22Rv1 (cell line): ENCODE results near the gene CDK11B.

Experiments used
- H3K27ac ChIP-seq: fragments of 450-650 bp; 2 replicates; pipeline ENCODE4 v1.5.1; 2017
- ZFX ChIP-seq: fragments of 450-650 bp; IDR thresholded peaks from 2 replicates; pipeline ENCODE4 v1.6.1; 2017; ENCODE audit warnings: antibody characterized with exemption, borderline replicate concordance
- TF ChIP-seq, protein P1 (sequence below): fragments of 450-650 bp; IDR thresholded peaks from 2 replicates; pipeline ENCODE4 v1.5.1; 2017; ENCODE audit warnings: mild to moderate bottlenecking

Gene CDK11B

DNA sequence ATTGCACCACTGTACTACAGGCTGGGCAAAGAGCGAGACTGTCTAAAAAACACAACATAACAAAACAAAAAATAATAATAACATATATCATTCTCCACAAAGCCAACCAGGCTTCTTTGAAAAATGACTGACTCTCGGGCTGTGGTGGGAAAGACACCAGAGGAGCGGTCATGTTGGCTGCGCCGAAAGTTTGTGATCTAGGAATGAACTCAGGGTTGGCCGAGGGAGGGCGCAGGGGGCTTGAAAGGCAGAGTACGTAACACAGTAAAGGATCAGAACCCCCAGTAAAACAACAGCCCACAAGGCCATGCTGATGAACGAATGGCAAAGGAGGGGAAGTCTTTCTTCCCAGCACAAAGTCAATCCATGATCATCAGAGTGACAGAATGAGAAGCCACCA is 29.0 kb upstream of the CDK11B start:
- TF ChIP-seq ZFX, result no peak
- TF ChIP-seq, protein P1, sequence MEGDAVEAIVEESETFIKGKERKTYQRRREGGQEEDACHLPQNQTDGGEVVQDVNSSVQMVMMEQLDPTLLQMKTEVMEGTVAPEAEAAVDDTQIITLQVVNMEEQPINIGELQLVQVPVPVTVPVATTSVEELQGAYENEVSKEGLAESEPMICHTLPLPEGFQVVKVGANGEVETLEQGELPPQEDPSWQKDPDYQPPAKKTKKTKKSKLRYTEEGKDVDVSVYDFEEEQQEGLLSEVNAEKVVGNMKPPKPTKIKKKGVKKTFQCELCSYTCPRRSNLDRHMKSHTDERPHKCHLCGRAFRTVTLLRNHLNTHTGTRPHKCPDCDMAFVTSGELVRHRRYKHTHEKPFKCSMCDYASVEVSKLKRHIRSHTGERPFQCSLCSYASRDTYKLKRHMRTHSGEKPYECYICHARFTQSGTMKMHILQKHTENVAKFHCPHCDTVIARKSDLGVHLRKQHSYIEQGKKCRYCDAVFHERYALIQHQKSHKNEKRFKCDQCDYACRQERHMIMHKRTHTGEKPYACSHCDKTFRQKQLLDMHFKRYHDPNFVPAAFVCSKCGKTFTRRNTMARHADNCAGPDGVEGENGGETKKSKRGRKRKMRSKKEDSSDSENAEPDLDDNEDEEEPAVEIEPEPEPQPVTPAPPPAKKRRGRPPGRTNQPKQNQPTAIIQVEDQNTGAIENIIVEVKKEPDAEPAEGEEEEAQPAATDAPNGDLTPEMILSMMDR, result no peak
- H3K27ac ChIP-seq, result no peak overlapping the region

DNA sequence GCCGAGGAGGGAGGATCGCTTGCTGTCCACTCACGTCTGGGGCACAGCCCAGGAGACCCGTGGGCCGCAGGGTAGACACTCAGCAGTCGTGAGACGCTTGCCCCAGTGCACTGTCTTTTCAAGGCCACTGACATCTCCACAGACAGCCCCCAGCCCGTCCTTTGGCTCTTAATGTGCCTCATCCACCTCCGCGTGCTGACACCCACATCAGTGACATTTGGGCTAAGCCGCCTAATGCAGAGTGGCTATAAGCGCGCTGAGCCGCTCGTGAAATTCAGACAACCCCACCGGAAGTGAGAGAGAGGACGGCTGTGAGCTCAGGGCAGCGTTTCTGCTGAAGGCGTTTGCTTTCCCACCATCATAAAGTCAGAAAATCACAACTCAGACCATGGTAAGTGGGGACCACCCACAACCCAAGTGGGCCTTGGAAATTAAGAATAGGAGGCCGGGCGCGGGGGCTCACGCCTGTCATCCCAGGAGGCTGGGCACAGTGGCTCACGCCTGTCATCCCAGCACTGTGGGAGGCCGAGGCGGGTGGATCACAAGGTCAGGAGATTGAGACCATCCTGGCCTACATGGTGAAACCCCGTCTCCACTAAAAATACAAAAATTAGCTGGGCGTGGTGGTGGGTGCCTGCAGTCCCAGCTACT is 25.4 kb upstream of the CDK11B start:
- TF ChIP-seq, protein P1, result no peak
- no peak for TF ChIP-seq ZFX
- H3K27ac ChIP-seq, result no peak overlapping the region

DNA sequence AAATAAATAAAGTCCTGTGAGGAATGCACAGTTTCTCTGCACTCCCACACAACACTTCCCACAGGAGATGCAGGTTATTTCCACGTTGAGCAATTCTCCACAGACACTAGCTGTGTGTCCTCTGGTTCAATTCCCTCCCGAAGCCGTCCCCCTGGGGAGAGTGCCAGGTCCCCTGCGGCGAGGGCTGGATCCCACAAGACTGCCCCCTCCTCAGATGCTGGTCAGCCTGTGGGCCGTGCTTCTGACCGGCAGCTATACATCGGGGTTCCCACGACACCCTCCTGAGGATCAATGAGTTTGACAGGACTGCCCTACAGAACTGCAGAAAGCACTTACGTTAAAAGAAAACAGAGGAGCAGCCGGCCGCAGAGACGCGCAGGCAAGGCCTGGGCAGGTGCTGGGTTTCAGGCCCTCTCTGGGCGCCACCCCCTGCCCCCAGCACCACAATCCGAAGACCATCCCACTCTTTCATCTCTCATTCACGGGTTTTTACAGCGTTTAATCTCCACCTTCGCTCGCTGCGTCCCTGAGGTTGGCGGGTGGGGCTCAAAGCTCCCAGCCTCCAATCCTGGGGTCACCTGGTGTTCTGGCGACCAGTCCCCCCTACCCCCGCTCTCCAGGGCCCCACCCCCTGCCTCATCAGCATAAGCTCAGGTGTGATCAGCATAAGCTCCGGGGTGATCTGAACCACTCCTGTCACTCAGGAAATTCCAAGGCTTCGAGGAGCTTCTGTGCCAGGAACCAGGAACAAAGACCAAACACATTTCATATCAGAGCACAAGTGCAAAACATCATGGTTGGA is 24.5 kb upstream of the CDK11B start:
- TF ChIP-seq, protein P1, result no peak
- TF ChIP-seq ZFX, result no peak
- H3K27ac ChIP-seq, result no peak overlapping the region

DNA sequence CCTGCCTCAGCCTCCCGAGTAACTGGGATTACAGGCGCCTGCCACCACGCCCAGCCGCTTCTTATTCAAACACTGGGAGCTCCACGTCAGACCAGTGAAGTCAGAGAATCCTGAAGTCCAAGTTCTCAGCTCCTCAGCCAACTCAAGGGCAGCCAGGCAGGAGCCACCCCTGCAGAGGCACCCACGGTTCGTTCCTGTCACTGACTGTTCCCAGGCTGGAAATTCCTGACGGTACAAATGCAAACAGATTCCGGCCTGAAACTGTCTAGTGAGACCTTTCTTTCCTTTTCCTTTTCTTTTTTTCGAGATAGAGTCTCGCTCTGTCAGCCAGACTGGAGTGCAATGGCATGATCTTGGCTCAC is 22.1 kb upstream of the CDK11B start:
- no peak for TF ChIP-seq ZFX
- TF ChIP-seq, protein P1, result no peak
- no peak overlapping the region for H3K27ac ChIP-seq

DNA sequence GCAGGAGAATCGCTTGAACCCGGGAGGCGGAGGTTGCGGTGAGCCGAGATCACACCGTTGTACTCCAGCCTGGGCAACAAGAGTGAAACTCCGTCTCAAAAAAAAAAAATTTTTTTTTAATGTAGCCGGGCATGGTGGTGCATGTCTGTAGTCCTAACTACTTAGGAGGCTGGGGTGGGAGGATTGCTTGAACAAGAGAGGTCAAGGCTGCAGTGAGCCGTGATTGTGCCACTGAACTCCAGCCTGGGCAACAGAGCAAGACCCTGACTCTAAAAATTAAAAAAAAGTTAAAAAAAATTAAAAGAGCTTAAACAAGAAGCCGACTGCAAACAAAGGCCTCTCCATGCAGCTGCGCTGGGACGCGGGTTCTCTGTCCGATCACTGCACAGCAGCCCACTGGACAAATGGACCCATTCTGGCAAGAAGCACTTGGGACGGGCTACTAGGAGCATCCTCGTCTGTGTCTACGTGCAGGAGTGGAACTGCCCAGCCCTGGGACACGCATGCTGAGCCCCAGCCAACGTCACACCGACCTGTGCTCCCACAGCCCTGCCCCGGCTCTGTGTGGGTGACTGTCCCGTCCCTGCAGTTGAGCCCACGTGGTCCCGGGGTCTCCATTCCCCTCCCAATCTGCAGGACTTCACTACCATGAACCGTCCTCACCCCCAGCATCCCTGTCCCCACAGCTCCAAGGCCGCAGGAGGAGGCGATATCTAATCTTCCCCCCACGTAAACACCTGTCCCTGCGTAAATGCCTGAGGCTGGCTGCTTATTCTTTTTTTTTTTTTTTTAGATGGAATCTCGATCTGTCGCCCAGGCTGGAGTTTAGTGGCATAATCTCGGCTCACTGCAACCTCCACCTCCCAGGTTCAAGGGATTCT is 21.5 kb upstream of the CDK11B start:
- TF ChIP-seq, protein P1, result no peak
- H3K27ac ChIP-seq, result no peak overlapping the region

DNA sequence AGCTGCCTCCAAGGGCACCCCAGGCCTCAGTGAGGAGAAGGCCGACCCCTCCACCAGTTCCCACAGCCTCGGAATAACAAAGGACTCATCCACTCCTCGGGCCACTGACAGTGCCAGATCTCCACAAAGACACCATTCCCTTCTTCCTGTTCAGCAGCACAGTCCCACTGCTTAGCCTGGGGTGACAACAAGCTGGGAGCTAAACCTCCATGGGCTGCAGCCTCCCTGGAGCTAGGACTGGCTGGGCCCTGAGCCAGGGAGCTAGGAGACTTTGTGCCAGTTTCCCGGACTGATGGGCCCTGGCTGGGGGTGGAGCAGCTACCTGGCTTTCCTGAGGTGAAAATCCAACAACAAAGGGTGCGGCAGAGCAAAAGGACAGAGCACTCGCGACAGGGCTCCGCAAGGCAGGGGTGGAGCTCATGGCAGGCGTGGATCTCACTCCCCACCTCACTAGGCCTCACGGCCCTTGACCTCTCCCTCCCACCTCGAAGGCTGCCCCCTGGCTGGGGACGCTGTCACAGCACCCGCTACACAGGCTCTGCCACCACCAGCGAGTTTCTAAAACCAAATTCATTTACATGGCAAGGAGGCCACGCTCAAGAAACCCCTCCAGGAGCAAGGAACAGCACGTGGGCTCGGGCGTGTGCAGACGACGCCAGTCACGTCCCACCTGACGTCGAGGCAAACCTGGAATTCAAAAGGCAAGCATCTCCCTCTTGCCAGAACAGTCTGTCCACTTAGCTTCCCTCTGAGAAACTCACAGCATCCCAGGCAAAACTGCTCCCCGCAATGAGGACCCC is 20.0 kb upstream of the CDK11B start:
- TF ChIP-seq, protein P1, result peak; percentile 48
- no peak for TF ChIP-seq ZFX
- H3K27ac ChIP-seq, result no peak overlapping the region
